ENCODE data around the gene KLHDC1.
"Not testable (repeated sequence)": the region's sequence is repeated elsewhere in the genome, so short reads cannot be mapped to it uniquely, and the experiment has no call there.

Gene KLHDC1

DNA sequence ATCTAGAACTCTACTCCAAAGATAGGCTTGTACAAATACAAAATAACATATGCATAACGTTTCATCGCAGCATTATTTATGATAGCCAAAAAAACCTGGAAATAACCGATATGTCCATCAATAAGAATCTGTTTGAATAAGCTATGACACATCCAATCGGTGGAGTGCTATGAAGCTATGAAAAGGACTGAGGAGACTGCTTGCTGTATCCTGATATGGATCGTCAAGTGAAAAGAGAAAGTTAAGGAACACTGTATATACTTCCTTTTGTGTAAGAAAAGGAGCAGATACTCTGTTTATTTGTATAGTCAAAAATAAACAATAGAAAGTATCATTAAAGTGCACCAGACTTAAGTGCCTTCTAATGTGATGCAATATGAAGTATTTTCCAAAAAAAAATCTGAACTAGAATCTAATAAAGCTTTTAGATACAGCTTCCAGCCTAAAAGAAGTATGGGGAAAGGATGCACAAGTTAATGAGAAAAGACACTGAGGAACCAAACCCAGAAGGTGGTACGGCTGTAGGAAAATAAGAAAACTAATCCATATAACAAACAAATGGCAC, 645 bp upstream of the KLHDC1 start:
- TF ChIP-seq, protein P1, sequence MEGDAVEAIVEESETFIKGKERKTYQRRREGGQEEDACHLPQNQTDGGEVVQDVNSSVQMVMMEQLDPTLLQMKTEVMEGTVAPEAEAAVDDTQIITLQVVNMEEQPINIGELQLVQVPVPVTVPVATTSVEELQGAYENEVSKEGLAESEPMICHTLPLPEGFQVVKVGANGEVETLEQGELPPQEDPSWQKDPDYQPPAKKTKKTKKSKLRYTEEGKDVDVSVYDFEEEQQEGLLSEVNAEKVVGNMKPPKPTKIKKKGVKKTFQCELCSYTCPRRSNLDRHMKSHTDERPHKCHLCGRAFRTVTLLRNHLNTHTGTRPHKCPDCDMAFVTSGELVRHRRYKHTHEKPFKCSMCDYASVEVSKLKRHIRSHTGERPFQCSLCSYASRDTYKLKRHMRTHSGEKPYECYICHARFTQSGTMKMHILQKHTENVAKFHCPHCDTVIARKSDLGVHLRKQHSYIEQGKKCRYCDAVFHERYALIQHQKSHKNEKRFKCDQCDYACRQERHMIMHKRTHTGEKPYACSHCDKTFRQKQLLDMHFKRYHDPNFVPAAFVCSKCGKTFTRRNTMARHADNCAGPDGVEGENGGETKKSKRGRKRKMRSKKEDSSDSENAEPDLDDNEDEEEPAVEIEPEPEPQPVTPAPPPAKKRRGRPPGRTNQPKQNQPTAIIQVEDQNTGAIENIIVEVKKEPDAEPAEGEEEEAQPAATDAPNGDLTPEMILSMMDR (IDR thresholded peaks at IDR 0.05; ENCODE audit: low read depth, low read length), result no peak
- peak in 1 of 2 donors; percentile 22 for DNase-seq (ENCODE audit: low read depth in 2 of 2)
- peak overlapping the region; percentile 57 to 71 for H3K4me3 ChIP-seq (replicated peaks in 1 of 2; ENCODE audit: low read depth in 2 of 2, low read length in 2 of 2)

DNA sequence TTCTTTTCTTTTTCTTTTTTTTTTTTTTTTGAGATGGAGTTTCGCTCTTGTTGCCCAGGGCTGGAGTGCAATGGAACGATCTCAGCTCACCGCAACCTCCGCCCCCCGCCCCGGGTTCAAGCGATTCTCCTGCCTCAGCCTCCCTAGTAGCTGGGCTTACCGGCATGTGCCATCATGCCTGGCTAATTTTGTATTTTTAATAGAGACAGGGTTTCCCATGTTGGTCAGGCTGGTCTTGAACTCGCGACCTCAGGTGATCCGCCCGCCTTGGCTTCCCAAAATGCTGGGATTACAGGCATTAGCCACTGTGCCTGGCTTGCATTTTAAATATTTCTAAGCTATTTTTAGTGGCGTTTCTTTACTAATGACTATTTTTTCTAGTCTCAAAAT, 810 bp downstream of the KLHDC1 start:
- H3K4me3 ChIP-seq (replicated peaks in 1 of 2; ENCODE audit: low read depth in 2 of 2, low read length in 2 of 2), result peak overlapping the region; percentile 57 to 71
- DNase-seq (ENCODE audit: low read depth in 2 of 2), result not testable (repeated sequence)

GRCh38 chr14:49702725-49703124, 9.8 kb downstream of the KLHDC1 start:
- DNase-seq (ENCODE audit: low read depth in 2 of 2), result no peak
- no peak overlapping the region for H3K4me3 ChIP-seq (replicated peaks in 1 of 2; ENCODE audit: low read depth in 2 of 2, low read length in 2 of 2)
- TF ChIP-seq, protein P1 (IDR thresholded peaks at IDR 0.05; ENCODE audit: low read depth, low read length), result no peak

DNA sequence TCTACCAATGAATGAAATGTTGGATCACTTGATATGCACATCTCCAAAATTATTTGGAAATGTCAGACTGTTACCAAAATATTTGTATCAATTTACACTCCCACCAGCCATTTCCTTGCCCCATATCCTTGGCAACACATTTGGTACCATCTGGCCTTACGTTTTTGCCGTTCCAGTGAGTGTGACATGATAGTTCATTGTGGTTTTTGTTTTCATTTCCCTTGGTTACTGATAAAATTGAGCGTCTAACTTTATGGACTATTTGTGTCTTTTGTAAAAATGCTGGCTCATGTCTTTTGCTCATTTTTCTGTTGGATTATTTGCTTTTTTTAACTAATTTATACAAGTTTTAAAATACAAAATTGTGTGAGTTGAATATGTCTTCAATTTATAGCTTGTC, 11.0 kb downstream of the KLHDC1 start:
- DNase-seq (ENCODE audit: low read depth in 2 of 2), result peak; percentile 24 to 45
- TF ChIP-seq, protein P1 (IDR thresholded peaks at IDR 0.05; ENCODE audit: low read depth, low read length), result no peak
- no peak overlapping the region for H3K4me3 ChIP-seq (replicated peaks in 1 of 2; ENCODE audit: low read depth in 2 of 2, low read length in 2 of 2)

DNA sequence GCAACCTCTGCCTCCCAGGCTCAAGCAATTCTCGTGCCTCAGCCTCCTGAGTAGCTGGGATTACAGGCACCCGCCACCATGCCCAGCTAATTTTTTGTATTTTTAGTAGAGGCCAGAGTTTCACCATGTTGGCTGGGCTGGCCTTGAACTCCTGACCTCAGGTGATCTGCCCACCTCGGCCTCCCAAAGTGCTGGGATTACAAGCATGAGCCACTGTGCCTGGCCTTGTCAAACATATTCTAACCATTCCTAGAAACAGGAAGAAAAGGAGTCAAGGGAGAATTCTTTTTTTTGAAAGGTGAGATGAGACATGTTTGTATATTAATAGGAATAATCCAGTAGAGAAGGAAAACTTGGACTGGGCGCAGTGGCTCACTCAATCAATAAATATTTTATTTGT, 11.6 kb downstream of the KLHDC1 start:
- DNase-seq (ENCODE audit: low read depth in 2 of 2); H3K4me3 ChIP-seq (replicated peaks in 1 of 2; ENCODE audit: low read depth in 2 of 2, low read length in 2 of 2): not testable (repeated sequence)

DNA sequence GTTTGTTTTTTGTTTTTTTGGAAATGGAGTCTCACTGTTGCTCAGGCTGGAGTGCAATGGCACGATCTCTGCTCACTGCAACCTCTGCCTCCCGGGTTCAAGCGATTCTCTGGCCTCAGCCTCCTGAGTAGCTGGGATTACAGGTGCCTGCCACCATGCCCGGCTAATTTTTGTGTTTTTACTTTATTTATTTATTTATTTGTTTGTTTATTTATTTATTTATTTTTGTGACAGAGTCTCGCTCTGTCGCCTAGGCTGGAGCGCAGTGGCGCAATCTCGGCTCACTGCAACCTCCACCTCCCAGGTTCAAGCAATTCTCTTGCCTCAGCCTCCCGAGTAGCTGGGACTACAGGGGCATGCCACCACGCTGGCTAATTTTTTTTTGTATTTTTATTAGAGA, 18.1 kb downstream of the KLHDC1 start:
- H3K4me3 ChIP-seq (replicated peaks in 1 of 2; ENCODE audit: low read depth in 2 of 2, low read length in 2 of 2); DNase-seq (ENCODE audit: low read depth in 2 of 2): not testable (repeated sequence)

DNA sequence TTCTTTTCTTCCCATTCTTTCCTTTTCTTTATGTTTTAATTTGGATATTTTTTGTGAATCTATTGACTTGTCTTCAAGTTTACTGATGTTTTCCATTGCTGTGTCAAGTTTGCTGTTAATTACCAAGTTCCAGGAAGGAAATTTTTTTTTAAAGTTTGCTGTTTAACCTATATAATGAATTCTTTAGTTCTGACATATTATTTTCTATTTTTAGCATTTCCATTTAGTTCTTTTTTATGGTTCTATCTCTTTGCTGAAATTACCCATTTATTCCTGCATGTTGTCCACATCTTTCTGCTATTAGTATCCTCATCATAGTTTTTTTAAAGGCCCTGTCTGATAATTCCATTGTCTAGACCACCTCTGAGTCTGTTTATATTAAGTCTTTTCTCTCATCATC, 27.8 kb downstream of the KLHDC1 start:
- DNase-seq (ENCODE audit: low read depth in 2 of 2), result no peak
- TF ChIP-seq, protein P1 (IDR thresholded peaks at IDR 0.05; ENCODE audit: low read depth, low read length), result no peak
- no peak overlapping the region for H3K4me3 ChIP-seq (replicated peaks in 1 of 2; ENCODE audit: low read depth in 2 of 2, low read length in 2 of 2)

DNA sequence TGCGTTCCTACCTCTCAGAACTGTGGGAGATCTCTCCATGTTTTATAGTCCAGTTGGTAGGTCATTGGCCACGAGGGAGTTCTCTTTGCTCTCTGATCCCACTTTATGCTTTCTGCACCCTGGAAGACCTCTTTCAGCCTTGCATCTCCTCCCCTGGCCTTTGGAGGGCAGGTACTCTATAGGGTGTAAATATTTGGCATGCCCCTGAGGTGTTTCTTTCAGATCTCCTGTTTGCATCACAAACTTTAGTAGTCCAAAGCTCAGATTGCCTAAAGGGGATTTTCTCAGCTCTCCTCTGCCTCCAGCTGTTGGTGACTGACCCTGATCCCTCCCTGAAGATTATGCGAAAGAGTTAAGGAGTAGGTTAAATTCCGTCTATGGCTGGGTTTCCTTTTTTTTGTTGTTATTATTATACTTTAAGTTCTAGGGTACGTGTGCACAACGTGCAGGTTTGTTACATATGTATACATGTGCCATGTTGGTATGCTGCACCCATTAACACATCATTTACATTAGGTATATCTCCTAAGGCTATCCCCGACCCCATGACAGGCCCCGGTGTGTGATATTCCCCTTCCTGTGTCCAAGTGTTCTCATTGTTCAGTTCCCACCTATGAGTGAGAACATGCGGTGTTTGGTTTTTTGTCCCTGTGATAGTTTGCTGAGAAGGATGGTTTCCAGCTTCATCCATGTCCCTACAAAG, 29.0 kb downstream of the KLHDC1 start:
- H3K4me3 ChIP-seq (replicated peaks in 1 of 2; ENCODE audit: low read depth in 2 of 2, low read length in 2 of 2); DNase-seq (ENCODE audit: low read depth in 2 of 2): not testable (repeated sequence)

DNA sequence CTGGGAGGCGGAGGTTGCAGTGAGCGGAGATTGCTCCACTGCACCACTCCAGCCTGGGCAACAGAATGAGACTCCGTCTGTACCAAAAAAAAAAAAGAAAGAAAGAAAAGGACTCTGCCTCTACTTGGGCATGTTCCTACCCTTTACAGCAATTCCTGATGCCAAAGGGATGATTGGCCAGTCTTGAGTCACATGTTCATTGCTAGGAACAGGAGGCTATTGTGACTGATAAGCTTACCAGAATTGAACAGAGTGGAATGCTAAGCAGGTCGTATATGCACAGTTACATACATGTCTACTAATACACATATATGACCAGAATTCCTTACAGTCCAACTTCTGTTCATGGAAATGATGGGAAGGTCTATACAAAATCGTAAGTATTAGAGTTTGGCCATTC, 34.3 kb downstream of the KLHDC1 start:
- H3K4me3 ChIP-seq (replicated peaks in 1 of 2; ENCODE audit: low read depth in 2 of 2, low read length in 2 of 2), result no peak overlapping the region
- no peak for DNase-seq (ENCODE audit: low read depth in 2 of 2)
- TF ChIP-seq, protein P1 (IDR thresholded peaks at IDR 0.05; ENCODE audit: low read depth, low read length), result no peak

Measured in cardiac fibroblast (primary cell).